Peyer's patch (tissue), 4 donors: ENCODE measurements around the gene CAGE1. TPM values are rescaled to one million over a fixed set of nuclear protein-coding genes. Genes with fewer than 3 reads are reported as not detected.

ENCODE experiments used
- DNase-seq, 3 donors: peaks; one replicate each; pipeline ENCODE4 v3.0.0-alpha.2; 2017 to 2019
- H3K27ac ChIP-seq, 4 donors: fragments of 200-600 bp; sonication (generic); one replicate each; pipeline ENCODE4 v1.5.1; 2016 to 2019
- H3K27me3 ChIP-seq, 2 donors: fragments of 200-600 bp; sonication (generic); one replicate each; pipeline ENCODE4 v1.5.1; 2019
- H3K36me3 ChIP-seq, 3 donors: fragments of 200-600 bp; sonication (generic); one replicate each; pipeline ENCODE4 v1.5.1; 2016 to 2019
- H3K4me1 ChIP-seq, 4 donors: fragments of 200-600 bp; sonication (generic); one replicate each; pipeline ENCODE4 v1.5.1; 2016 to 2019
- H3K4me3 ChIP-seq, 4 donors: fragments of 200-600 bp; sonication (generic); 1 replicate in 3 of 4; 2 replicates in 1 of 4; pipeline ENCODE4 v1.5.1; 2016 to 2019; ENCODE audit warnings: mild to moderate bottlenecking in 1 of 4
- H3K9me3 ChIP-seq, 4 donors: fragments of 200-600 bp; sonication (generic); one replicate each; pipeline ENCODE4 v1.5.1; 2016 to 2019; ENCODE audit warnings: mild to moderate bottlenecking in 1 of 4
- POLR2A ChIP-seq, 2 donors: fragments of 450-650 bp; IDR thresholded peaks; one replicate each; pipeline ENCODE4 v1.5.1; 2017; ENCODE audit warnings: antibody characterized with exemption in 2 of 2, mild to moderate bottlenecking in 2 of 2, moderate library complexity in 2 of 2
- total RNA-seq, 4 donors: library from RNA; depleted of rRNA; stranded (reverse); fragments of >200 nt; gene quantifications; one replicate each; pipeline ENCODE4 v1.1.0, GENCODE V29; 2016
- TF ChIP-seq, protein P1 (sequence below), 6 experiments: fragments of 450-650 bp in 4 of 6; fragments of 200-600 bp in 2 of 6; sonication (generic) in 1 of 6; IDR thresholded peaks; one replicate each; pipeline ENCODE4 v1.5.1; 2017 to 2019; ENCODE audit warnings: antibody characterized with exemption in 6 of 6, mild to moderate bottlenecking in 3 of 6, moderate library complexity in 1 of 6

CAGE1 gene
- total RNA-seq, 4 donors from 2014 or later = not detected

GRCh38 chr6:7424967-7425807 lies 35.6 kb upstream of the CAGE1 start:
- Histone ChIP-seq H3K36me3 (no peaks in the 10 kb centered on the region), H3K27ac (no peak overlapping the region), H3K4me3 (no peak overlapping the region), H3K9me3 (no peaks in the 10 kb centered on the region), H3K27me3 (no peaks in the 10 kb centered on the region), H3K4me1 (no peaks in the 10 kb centered on the region)
- TF ChIP-seq POLR2A (IDR thresholded peaks at IDR 0.05) = no peak
- TF ChIP-seq, protein P1, sequence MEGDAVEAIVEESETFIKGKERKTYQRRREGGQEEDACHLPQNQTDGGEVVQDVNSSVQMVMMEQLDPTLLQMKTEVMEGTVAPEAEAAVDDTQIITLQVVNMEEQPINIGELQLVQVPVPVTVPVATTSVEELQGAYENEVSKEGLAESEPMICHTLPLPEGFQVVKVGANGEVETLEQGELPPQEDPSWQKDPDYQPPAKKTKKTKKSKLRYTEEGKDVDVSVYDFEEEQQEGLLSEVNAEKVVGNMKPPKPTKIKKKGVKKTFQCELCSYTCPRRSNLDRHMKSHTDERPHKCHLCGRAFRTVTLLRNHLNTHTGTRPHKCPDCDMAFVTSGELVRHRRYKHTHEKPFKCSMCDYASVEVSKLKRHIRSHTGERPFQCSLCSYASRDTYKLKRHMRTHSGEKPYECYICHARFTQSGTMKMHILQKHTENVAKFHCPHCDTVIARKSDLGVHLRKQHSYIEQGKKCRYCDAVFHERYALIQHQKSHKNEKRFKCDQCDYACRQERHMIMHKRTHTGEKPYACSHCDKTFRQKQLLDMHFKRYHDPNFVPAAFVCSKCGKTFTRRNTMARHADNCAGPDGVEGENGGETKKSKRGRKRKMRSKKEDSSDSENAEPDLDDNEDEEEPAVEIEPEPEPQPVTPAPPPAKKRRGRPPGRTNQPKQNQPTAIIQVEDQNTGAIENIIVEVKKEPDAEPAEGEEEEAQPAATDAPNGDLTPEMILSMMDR (IDR thresholded peaks at IDR 0.05) = peak in 4 of 6 experiments; percentile 45 to 82 (median 76)
- no peak for DNase-seq

DNA sequence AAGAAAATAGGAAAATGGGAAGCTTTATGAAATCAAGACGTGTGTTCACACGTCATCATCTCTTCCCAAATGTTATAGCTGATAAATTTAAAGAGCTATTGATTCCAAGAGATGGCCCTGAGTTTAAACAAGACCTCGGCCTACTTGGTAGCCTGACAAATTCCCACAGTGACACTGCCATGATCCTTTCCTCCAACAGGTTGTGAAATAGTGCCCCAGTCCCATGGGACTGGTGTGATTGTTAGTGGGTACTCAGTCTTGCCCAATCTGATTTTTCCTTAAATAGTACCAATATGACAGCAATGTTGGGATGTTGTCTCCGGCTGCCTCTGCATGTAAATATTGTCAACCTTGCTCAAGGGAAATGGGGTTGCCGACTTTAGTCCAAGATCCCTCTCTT lies 34.5 kb upstream of the CAGE1 start:
- H3K27me3 ChIP-seq = no peaks in the 10 kb centered on the region
- H3K4me3 ChIP-seq = no peak overlapping the region
- H3K27ac ChIP-seq = no peak overlapping the region
- no peaks in the 10 kb centered on the region for H3K36me3 ChIP-seq
- H3K4me1 ChIP-seq = no peaks in the 10 kb centered on the region
- TF ChIP-seq POLR2A (IDR thresholded peaks at IDR 0.05) = no peak
- TF ChIP-seq, protein P1 (IDR thresholded peaks at IDR 0.05) = no peak
- no peaks in the 10 kb centered on the region for H3K9me3 ChIP-seq
- DNase-seq = no peak

DNA sequence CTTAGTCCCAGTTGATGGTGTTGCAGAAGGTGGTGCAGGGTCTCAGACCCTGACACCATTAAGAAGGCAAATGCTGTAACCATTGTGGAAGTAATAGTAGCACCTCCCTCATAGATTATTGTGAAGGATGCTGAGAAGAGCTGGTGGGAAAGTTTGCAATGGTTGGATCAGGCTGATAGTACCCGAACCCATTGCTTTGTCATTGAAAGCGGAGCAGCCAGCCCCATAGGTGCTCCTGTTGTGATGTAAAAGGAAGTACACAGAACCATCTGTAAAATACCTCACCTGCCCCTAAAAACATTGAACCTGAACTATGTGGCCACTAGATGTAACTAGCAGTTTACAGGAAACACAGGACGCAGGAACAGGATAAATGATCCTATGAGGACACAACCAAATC lies 31.5 kb upstream of the CAGE1 start:
- H3K36me3 ChIP-seq = peaks cover 0 to 18% (median 0%) of the 10 kb centered on the region in 3 donors
- no peaks in the 10 kb centered on the region for H3K9me3 ChIP-seq
- no peaks in the 10 kb centered on the region for H3K4me1 ChIP-seq
- no peak for TF ChIP-seq POLR2A (IDR thresholded peaks at IDR 0.05)
- TF ChIP-seq, protein P1 (IDR thresholded peaks at IDR 0.05) = no peak
- H3K27me3 ChIP-seq = no peaks in the 10 kb centered on the region
- no peak overlapping the region for H3K4me3 ChIP-seq
- DNase-seq = no peak
- H3K27ac ChIP-seq = no peak overlapping the region

DNA sequence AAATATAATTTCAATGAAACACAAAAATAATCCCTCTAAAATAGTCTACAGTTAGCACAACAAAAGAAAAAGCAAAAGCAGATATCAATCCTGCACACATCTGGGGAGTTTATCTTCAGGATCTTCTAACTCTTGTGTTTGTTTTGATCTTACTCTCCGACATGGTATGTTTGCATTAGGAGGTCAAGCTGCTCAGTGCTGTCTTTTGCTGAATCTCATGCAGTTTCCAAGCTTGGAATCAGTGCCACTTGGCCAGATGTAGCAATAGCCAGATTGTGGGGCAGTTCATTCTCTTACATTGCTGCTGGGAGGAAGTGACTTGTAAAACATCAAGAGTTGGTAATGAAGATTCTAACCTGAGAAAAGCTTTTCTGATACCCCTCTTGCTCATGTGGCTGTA lies 29.5 kb upstream of the CAGE1 start:
- no peak for TF ChIP-seq POLR2A (IDR thresholded peaks at IDR 0.05)
- TF ChIP-seq, protein P1 (IDR thresholded peaks at IDR 0.05) = no peak
- no peaks in the 10 kb centered on the region for H3K27me3 ChIP-seq
- H3K4me3 ChIP-seq = no peak overlapping the region
- no peak for DNase-seq
- no peak overlapping the region for H3K27ac ChIP-seq
- peaks cover 0 to 38% (median 0%) of the 10 kb centered on the region in 3 donors for H3K36me3 ChIP-seq
- H3K9me3 ChIP-seq = no peaks in the 10 kb centered on the region
- H3K4me1 ChIP-seq = peaks cover 0 to 3% (median 0%) of the 10 kb centered on the region in 4 donors

GRCh38 chr6:7418238-7418905 lies 28.8 kb upstream of the CAGE1 start:
- Histone ChIP-seq H3K27ac (no peak overlapping the region), H3K9me3 (no peaks in the 10 kb centered on the region), H3K4me3 (no peak overlapping the region), H3K36me3 (peaks cover 0 to 43% (median 0%) of the 10 kb centered on the region in 3 donors), H3K4me1 (peaks cover 0 to 9% (median 0%) of the 10 kb centered on the region in 4 donors), H3K27me3 (no peaks in the 10 kb centered on the region)
- no peak for TF ChIP-seq POLR2A (IDR thresholded peaks at IDR 0.05)
- TF ChIP-seq, protein P1 (IDR thresholded peaks at IDR 0.05) = no peak
- no peak for DNase-seq
